Measurements from ENCODE around the gene ANKRD44.

The ANKRD44 gene

DNA sequence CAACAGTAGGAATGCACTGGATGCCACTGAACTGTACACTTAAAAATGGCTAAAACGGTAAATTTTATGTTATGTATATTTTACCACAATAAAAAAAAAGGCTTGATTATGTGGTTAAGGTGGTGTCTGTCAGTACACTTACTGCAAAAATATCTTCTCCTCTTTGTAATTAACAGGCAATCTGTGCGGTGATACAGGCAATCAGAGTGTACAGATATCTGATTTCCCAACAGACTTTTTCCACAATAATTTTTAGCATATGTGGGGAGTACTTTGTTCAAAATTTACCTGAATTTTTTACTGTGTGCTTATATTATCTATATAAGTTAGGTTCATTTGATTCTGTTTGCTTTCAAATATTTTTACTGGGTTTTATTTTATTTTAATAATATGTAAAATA is 209.1 kb downstream of the ANKRD44 start:
- no peak for DNase-seq

DNA sequence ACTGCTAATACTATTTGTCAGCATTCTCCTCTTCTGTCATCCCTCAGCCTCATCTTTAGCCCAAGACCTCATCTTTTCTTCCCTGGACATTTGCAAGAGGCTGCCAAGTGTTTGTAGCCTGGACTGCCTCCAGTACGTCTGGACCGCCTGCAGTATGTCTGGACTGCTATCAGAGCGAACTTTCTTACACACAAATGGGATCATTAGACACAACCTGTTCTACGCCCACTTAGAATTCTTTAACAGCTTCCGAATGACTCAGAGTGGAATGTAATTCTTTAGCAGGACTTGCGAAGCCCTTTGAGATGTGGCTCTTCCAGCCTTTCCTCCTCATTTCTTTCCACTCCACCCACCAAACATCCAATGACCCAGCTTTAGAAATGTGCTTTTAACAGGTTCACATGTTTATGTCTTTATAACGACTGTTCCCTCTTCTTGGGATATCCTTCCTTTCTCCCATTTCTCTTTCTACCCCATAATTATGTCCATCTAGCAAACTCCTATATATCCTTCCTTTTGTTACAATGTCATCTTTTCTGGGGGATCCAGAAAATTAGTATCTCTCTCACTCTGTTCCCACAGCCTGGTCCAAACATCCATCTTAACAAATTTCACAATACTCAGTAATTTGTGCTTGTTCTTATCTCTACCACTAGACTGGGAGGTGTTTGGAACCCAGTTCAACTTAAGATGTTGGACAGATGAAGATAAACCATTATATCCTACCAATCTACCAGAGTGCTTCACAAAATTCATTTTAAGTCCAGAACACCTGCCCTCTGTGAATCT is 212.8 kb downstream of the ANKRD44 start:
- DNase-seq: no peak

DNA sequence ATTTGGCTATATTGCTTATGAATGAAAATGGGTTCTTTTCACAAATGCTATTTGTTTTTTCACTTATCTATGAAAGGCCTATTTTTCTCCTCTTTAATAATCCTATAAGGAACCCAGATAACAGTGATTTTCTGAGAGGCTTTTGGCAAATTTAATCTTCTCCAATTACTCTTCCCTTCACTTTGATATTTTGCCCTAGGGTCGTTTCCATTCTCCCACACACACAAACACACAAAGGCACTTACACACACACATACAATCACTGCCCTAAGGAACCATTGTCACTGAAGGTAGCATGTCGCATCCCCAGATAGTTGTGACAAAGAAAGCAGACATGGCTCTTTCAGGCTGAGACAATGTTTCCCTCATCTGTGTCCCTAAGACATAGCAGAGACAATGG is 213.9 kb downstream of the ANKRD44 start:
- DNase-seq: no peak

DNA sequence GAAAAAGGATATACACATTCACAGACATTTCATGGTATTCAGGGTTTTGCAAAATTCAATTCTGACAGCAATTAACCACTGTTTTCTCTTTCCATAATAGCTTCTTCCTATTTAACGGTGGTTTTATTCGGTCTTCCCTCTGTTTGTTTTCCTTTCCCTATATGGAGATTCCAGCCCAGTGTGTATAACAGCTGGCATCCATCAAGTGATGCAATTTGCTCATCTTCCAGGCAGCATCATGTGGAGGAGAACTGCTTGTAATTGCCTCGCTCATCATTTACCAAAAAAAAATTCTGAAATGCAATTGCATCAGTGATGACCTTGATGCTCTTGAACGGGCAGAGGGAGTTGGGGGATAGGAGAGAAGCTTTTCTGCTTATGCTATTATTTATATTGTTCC is 218.1 kb downstream of the ANKRD44 start:
- DNase-seq: no peak

DNA sequence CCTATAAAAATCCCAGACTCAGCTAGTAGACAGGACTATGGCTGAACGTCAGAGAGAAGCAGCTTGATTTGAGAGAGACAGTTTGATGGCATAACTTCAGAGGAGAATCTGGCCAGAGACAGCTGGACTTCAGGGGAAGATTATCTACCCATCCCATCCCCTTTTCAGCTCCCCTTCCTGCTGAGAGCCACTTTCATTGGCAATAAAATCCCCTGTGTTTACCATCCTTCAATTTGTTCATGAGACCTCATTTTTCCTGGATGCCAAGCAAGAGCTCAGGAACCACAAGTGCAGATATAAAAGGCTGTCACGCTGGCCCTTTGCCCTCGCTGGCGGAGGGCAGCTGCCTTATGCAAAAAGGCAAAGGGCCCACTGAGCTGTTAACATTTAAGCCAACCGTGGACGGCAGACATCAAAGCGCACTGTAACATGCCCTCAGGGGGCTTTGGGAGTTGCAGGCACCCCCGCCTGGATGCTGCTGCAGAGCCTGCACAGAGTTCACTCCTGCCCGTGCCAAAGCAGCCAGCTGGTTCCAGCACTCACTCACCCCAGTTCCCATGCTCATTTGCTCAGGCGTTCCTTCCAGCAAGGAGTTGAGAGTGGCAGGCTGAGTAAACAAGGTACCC is 219.7 kb downstream of the ANKRD44 start:
- DNase-seq: no peak

DNA sequence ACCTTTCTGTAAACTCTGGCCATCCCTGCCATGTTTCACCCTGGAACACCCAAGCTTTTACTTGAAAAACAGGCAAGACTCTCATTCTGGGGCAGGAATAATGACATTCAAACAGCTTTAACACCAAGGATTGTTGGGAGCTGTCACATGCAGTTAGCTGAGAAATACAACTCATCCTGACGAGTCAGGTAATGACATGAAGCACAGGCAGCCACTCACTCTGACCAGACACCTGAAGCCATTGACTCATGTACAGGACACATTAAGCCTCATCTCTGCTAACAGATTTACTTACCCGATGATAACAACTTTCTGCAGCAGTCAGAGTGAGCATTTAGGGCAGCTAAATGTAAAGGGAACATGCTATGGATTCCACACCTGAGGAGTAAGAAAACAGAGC is 220.9 kb downstream of the ANKRD44 start:
- no peak for DNase-seq

DNA sequence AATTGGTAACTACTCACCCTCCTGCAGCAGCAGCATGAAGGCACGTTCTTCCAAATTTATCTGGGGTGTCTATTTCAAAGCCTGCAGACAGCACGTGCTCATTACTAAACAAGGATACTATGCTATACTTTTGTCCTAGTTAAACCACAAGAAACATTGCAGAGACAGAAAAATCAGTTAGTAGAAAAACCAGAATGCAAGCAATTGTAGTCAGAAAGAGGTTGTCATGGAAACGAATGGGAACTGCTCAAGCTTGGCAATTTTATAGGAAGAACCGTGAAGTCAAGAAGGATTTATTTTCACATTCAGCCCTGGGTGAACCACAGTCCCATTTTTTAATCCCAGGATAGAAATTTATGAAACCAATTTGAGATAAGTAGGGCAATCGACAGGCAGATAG is 221.9 kb downstream of the ANKRD44 start:
- no peak for DNase-seq

DNA sequence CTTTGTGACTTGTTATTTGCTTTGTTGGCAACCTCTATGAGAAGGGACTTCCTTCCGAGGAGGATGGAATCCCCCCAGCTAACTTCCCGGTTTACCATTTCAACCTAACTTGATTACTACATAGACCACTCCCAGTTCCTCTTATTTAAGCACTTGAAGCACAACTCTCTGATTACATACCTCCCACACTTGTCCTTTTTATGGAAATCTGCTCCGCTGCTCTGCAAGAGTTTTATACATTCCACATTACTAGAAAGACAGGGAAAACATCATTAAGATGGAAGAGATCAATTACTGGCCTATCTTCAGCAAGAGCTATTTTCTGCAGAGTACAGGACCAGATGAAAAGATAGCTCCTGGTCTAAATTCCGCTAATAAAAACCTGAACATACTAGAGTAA is 224.1 kb downstream of the ANKRD44 start:
- DNase-seq: no peak

DNA sequence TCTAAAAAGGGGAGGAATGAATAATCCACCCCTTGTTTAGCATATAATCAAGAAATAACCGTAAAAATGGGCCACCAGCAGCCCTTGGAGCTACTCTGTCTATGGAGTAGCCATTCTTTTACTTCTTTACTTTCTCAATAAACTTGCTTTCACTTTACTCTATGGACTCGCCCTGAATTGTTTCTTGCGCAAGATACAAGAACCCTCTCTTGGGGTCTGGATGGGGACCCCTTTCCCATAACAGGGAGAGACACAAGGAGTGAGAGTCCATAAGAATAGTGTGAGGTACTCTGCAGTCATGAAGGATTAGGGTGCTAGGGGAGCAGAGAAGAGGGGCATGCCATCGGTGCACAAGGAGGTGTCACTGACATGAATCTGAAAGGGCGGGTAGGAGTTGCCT is 224.9 kb downstream of the ANKRD44 start:
- DNase-seq: no peak

DNA sequence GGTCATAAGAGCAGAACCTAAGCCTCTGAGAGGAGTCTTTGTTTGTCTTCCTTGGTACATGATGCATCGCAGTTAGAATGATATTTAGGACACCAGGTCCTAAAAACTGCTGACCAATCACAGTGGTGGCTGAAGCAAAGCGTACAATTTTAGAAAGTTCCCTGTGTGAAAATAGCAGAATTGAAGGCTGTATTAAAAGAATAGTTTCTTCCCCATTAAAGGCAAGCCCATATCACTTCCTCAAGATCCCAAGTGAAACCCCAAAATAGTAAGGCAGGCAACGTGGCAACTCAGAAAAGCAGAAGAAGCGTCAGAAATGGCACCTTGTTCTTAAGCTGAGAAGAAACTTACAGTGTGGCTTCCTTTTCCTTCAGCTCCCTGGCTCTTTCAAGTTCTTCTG is 229.3 kb downstream of the ANKRD44 start:
- no peak for DNase-seq

DNA sequence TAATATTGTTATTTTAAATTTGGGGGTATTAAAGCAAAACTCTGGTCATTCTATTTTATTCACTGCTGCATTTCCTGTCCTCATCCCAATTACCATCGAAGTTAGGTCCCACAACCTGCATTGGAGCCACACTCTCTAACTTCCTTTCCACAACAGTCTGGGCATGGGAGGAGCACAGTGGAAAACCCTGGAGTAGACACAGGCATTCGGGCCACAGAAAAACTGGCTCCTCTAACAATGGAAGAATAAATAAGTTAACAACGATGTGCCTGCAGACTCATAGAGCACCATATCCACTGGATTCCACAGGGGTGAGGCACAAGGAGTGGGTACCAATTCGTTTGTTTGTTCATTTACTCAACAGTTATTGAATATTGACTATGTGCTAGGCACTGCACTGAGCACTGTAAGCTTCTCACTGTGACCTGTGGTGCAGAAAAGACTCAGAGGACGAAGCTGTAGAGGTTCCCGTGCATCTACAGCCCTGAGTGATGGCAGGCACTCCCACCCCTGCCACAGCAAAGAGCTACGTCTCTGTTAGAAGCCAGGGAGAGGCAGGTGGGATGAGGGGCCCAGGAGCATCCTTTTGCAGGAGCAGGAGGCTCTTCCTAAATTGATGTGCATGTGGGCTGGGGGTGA is 229.9 kb downstream of the ANKRD44 start:
- no peak for DNase-seq

DNA sequence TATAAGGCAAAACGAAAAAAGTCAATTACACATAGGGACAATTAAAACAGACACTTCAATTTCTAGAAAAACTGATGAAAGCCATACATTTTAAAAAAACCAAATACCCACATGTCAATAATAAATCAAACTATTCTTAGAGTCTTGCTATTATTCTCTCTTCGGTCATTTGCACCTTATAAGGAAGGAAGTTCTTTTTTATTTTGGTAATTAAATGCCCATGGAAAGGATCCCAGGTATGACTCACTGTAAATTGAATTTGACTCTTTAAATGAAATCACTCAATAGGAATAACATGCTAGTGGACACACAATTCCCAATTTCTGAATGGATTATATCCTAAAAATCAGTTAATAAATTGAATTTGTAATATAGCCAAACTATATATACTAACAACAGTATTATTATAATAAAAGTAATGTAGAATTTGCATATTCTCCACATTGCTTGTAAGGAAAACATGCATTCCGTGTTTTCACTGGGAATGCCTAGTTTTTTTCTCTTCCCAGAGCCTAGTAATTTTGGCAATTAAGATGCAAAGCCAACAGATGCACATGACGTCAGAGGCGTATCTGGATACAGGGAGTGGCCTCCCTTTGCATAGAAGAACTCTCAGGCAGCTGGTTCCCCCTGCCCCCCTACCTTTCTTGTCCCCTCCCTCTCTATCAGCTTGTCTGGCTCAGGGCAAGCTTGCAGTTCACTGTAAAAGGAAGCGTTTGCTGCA is 230.6 kb downstream of the ANKRD44 start:
- DNase-seq: no peak

DNA sequence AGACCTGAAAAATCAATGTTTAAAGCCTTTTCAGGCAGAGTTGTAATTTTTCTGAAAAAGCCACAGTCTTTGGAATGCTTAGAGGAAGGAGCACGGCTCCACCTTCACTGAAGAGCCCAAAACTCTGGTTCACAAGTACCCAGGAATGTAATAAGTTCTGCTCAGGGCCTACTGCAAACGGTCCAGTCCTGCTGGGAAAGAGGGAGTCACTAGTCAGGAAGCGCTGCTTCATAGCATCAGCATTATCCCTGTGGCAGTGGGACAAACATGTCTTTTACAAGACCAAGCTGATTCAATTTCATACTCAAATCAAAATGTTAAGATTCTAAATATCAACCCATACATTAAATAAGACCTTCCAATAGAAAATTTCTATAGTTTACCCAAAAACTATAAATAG is 231.2 kb downstream of the ANKRD44 start:
- DNase-seq: no peak

DNA sequence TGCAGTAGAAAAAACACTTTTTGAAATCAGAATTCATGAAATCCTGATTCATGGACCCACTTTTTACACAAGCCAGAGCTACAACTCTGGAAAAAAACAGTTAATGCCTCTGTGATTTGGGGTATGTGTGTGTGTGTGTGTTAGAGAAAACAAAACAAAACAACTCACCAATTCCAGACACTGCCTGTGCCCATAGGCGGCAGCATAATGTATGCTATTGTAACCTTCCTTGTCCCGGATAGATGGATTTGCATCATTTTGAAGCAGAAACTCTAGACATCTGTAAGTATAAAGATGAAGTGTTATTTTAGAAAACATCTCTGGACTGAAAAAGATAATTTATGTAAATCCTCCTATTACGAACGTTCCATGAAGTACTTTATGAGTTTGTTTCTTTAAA is 232.0 kb downstream of the ANKRD44 start:
- no peak for DNase-seq

DNA sequence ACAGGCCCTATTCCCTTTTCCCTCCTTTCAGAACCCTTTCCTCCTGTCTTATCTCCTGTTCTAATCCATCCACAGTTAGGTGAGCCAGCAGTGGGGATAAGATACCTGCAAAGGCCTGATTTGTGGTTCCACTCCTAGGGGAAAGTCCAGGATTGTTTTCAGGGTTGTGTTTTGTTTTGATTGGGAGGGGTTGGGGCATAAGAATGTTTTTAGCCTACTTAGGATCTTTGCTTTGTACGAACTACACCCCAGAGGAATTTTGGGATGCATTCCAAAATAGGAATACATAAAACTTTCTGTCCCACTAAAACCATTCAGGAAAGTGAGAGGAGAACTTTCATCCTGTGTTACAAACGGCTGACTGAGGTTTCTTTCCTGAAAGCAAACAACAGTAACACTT is 233.2 kb downstream of the ANKRD44 start:
- no peak for DNase-seq

DNA sequence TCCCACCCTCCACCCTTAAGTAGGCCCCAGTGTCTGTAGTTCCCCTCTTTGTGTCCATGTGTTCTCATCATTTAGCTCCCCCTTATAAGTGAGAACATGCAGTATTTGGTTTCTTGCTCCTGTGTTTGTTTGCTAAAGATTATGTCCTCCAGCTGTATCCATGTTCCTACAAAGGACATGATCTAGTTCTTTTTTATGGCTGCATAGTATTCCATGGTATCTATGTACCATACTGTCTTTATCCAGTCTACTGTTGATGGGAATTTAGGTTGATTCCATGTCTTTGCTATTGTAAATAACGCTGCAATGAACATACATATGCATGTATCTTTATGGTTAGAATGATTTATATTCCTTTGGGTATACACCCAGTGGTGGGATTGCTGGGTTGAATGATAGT is 233.9 kb downstream of the ANKRD44 start:
- DNase-seq: no peak

DNA sequence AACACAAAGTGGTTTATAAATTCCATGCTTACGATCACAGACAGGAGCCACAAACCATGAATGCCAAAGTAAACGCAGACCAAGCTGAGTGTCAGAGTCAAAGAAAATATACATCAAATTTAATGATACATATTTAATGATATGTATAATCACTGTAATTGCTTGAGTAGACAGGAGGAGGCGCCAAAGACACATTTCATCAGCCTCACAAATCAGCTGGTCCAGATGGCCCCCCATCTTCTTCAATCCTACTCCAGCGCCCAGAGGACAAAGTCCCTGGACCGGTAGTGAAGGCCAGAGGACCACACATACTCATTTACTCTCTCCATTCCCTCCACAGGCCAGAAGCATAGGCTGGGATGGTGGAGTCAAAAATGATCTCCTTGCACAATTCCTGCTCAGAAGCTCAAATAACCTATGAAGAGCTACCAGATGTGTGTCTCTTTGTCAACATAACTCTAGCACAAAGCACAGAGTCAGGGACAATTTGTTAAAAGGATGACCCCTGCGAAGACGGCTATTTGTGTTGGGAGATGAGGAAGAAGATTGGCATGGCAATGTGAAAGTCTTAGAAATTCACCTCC is 234.7 kb downstream of the ANKRD44 start:
- no peak for DNase-seq

DNA sequence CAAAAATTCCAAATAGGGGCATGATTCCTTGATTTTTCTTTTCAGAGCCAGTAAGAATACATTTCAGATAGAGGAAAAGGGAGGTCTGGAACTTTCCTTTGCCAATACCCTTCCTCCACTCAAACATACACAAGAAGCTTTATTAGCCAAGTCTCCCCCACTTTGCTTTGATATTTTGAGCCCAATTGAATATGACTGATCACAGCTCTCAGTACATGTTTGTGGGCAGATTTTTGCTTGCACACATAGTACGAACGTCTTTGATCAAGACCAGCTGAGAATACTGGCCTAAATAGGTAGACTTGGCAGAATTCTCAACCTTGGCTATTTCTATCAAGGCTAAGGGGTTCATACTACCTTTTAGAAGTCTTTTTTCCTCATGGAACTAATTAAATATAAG is 235.3 kb downstream of the ANKRD44 start:
- DNase-seq: no peak

DNA sequence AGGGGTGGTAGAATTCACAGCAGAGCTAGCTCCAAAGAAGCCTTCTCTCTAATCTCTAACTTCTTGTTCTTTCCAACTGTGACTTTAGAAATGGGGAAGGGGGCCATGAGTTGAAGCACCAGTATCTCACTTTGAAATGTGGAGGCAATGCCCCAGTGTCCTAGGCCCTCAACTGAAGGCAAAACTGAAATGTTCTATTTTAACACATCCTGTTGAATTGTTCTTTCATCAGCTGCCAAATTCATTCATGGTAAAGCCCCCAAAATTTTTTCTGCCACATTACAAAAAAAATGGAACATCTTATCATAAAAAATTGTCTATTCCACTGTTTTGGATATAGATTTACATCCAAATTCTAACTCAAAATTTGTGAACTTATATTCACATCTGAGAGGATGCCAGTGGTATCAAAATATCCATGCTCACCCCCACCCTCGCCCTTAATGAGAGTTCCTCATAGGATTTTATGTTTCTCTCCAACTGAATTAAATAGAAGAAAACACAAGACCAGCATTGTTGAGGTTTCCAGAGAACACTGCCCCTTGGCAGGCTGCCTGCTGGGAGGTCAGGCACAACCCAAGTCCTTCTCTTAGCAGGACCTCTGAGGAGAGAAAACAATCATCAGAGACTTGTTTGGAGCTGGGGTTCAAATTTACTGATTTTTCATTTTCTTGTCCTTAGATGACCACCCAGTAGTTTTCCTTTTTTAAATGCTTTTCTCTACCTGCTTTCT is 236.7 kb downstream of the ANKRD44 start:
- DNase-seq: no peak

DNA sequence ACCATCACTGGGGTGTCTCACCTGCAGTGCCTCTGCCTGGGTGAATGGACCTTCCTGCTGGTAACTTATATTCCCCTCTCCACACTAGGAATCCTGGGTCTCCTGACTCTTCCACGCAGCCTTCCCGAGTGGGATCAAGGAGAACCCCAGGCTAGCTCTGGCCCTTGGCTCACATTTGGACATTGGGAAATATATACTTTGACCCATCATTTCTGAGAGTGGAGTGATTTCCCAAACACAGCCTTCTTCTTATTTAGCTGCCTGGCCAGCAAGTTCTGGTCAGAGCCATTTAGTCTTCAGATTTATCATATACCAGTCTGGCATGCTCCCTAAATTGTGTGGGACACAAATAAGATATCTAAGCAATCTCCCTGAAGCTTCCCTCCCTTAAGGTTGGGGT is 237.3 kb downstream of the ANKRD44 start:
- no peak for DNase-seq

DNA sequence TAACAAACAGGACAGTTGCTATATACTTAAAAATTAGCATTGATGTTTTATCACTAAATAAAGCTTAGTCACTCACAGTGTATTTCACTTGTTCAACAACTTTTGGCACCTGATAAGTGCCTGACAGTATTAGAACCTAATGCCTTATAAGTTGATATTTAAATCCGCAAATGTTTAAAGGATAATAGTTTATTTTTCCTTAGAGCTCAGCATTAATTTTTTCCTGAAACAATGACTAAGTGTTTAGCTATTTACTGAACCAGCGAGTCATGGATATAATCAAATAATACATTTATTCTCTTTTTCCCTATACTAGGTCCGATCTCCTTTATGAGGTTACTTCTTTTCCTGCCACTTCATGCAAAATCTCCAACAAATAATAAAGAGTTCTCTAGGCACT is 238.0 kb downstream of the ANKRD44 start:
- no peak for DNase-seq

DNA sequence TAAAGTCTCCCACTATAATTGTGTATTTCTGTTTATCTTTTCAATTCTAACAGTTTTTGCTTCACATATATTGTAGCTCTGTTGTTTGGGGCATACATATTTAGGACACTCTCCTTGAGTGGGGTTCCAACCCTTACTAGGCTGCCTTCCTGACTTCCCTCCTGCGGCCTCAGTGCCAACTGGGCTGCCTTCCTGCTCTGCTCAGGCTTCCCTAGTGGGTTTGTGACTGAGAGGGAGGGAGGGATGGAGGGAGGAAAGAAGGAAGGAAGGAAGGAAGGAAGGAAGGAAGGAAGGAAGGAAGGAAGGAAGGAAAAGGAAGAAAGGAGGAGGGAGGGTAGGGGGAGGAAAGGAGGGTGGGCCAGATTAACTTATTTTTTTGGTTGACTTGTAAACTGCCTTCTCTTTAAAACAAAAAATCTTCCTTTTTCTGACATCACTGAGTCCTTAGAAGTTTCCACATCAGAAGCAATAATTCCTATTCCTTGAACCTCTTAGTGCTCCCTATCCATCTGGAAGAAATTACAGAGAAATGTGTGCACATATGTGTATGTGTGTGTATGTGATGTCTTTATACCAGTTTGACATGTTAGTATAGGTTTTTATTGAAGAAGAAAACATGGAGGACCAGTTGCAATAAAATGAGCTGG is 238.7 kb downstream of the ANKRD44 start:
- no peak for DNase-seq

Data from KG1 (cell line).